ENCODE data around the gene CLSTN1. TPM values are rescaled to one million over a fixed set of nuclear protein-coding genes. Genes with fewer than 3 reads are reported as not detected.
A peak's percentile ranks its signal among the peaks of the same experiment; 100 is the strongest.

CLSTN1 gene
- total RNA-seq, 1 experiment from 2014 or later: 100 TPM

DNA sequence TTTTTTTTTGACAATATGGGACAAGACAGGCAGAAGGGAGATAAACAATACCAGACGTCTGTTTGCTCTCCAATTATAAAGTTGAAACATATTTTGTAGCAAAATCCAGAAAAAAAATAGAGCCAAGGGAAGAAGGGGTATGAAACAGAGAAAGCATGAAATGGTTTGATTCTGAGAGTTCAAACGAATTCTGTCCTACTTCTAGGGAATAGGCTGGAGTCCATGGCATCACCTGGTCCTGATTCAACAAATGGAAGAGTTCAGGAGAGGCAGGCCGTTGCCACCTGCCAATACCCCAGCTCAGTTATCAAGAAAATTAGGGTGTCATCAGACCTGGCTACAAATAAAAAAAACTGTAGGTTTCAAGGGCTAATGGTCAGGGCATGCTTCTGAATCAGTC is 71.8 kb downstream of the CLSTN1 start:
- H4K20me1 ChIP-seq (ENCODE audit: control insufficient read depth, insufficient read depth, insufficient read length): no peaks in the 10 kb centered on the region
- no peak overlapping the region for H2BK15ac ChIP-seq (ENCODE audit: low read depth, low read length)
- no peaks in the 10 kb centered on the region for H3K27me3 ChIP-seq (ENCODE audit: insufficient read depth, low read length)
- no CpG with 5 or more reads among the region's 3 CpGs for WGBS (ENCODE audit: extremely low coverage, insufficient read length, low lambda C conversion rate)
- H2BK120ac ChIP-seq (ENCODE audit: low read depth, low read length, poor library complexity, severe bottlenecking): no peak overlapping the region
- DNase-seq: no peak
- no peaks in the 10 kb centered on the region for H3K79me1 ChIP-seq (ENCODE audit: insufficient read depth, low read depth, low read length, poor library complexity, severe bottlenecking)
- H4K91ac ChIP-seq (ENCODE audit: insufficient read length, low read depth, low read length): no peak overlapping the region
- H4K8ac ChIP-seq (replicated peaks; ENCODE audit: insufficient read length, low read depth, low read length): no peak overlapping the region
- no peak overlapping the region for H3K27ac ChIP-seq (ENCODE audit: insufficient read length, low read depth, low read length)
- H3T11ph ChIP-seq (ENCODE audit: low read length): no peak overlapping the region
- H3K56ac ChIP-seq (ENCODE audit: insufficient read length, low read depth, low read length): no peak overlapping the region
- H3K4ac ChIP-seq (ENCODE audit: low read depth, low read length): no peak overlapping the region
- H3K9me3 Mint-ChIP-seq: no peaks in the 10 kb centered on the region
- H2BK12ac ChIP-seq (ENCODE audit: insufficient read length, low read depth, low read length): no peak overlapping the region
- H3K23me2 ChIP-seq (ENCODE audit: insufficient read length, low read depth, low read length, poor library complexity, severe bottlenecking): no peaks in the 10 kb centered on the region
- peaks cover 28 to 67% (median 65%) of the 10 kb centered on the region in 3 experiments; a peak in 6 of 7 replicates for H3K36me3 Mint-ChIP-seq (ENCODE audit: insufficient read depth in 1 of 3, low read depth in 3 of 3)
- no peak overlapping the region for H4K5ac ChIP-seq (ENCODE audit: insufficient read length, low read depth, low read length)
- no peak overlapping the region for H3K18ac ChIP-seq (ENCODE audit: insufficient read length, low read depth, low read length)
- H2BK5ac ChIP-seq (ENCODE audit: insufficient read length, low read length): no peak overlapping the region
- no peak overlapping the region for H3K9ac ChIP-seq (ENCODE audit: extremely low read depth, insufficient read length, low read length)
- peaks cover 11 to 19% of the 10 kb centered on the region in 2 experiments for H3K4me1 Mint-ChIP-seq
- no peaks in the 10 kb centered on the region; the same call in 1 of the 2 replicates for H3K27me3 Mint-ChIP-seq (ENCODE audit: low read depth)
- no peak overlapping the region for H2BK20ac ChIP-seq (ENCODE audit: low read depth, low read length, poor library complexity, severe bottlenecking)
- no peak overlapping the region for H3K23ac ChIP-seq (ENCODE audit: insufficient read length, low read depth, low read length)
- no peak overlapping the region for H2AFZ ChIP-seq (ENCODE audit: low read length)
- no peak overlapping the region for H2AK5ac ChIP-seq (ENCODE audit: insufficient read length, low read length)
- H3K4me2 ChIP-seq (ENCODE audit: insufficient read depth, insufficient read length, low read length): no peak overlapping the region
- TF ChIP-seq, protein P1, sequence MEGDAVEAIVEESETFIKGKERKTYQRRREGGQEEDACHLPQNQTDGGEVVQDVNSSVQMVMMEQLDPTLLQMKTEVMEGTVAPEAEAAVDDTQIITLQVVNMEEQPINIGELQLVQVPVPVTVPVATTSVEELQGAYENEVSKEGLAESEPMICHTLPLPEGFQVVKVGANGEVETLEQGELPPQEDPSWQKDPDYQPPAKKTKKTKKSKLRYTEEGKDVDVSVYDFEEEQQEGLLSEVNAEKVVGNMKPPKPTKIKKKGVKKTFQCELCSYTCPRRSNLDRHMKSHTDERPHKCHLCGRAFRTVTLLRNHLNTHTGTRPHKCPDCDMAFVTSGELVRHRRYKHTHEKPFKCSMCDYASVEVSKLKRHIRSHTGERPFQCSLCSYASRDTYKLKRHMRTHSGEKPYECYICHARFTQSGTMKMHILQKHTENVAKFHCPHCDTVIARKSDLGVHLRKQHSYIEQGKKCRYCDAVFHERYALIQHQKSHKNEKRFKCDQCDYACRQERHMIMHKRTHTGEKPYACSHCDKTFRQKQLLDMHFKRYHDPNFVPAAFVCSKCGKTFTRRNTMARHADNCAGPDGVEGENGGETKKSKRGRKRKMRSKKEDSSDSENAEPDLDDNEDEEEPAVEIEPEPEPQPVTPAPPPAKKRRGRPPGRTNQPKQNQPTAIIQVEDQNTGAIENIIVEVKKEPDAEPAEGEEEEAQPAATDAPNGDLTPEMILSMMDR (conservative IDR thresholded peaks at IDR 0.05): no peak
- 0 out of 7 replicates have a peak overlapping the region, but pooled peaks of 1 of the 3 experiments have one; percentile 9 for H3K27ac Mint-ChIP-seq
- no peaks in the 10 kb centered on the region; the same call in 1 of the 2 replicates for H3K79me2 ChIP-seq (ENCODE audit: insufficient read depth, low read length)
- H3K14ac ChIP-seq (ENCODE audit: insufficient read depth, low read length): no peak overlapping the region
- H3K9me3 ChIP-seq (ENCODE audit: control insufficient read depth, low read depth, low read length): no peaks in the 10 kb centered on the region
- H3K4me3 Mint-ChIP-seq: no peak overlapping the region
- H3K4me1 ChIP-seq (ENCODE audit: insufficient read depth, low read length): no peaks in the 10 kb centered on the region
